Gastroesophageal sphincter (tissue), 4 donors: Measurements from ENCODE around the gene MUC6. TPM values are rescaled to one million over a fixed set of nuclear protein-coding genes. Genes with fewer than 3 reads are reported as not detected.

Source experiments
- ATAC-seq: fragments of 150-250 bp; one replicate; pipeline ENCODE4 v1.9.1; 2016; ENCODE audit warnings: mild to moderate bottlenecking, moderate library complexity
- H3K27ac ChIP-seq, 4 donors: fragments of 200-600 bp; sonication (generic) in 3 of 4; 1 replicate in 3 of 4; 2 replicates in 1 of 4; pipeline ENCODE4 v1.5.1; 2016 to 2019
- H3K27me3 ChIP-seq: fragments of 200-600 bp; sonication (generic); one replicate; pipeline ENCODE4 v1.5.1; 2019
- H3K36me3 ChIP-seq, 2 donors: fragments of 200-600 bp; sonication (generic); one replicate each; pipeline ENCODE4 v1.5.1; 2019; ENCODE audit warnings: control low read depth in 1 of 2
- H3K4me1 ChIP-seq, 3 donors: fragments of 200-600 bp; sonication (generic); 1 replicate in 2 of 3; 2 replicates in 1 of 3; pipeline ENCODE4 v1.5.1; 2016 to 2019; ENCODE audit warnings: control low read depth in 2 of 3
- H3K4me3 ChIP-seq, 2 donors: fragments of 200-600 bp; sonication (generic); one replicate each; pipeline ENCODE4 v1.5.1; 2019; ENCODE audit warnings: mild to moderate bottlenecking in 1 of 2, moderate library complexity in 1 of 2
- H3K9me3 ChIP-seq, 3 donors: fragments of 200-600 bp; sonication (generic); one replicate each; pipeline ENCODE4 v1.5.1; 2017 to 2019; ENCODE audit warnings: control low read depth in 2 of 3
- CTCF ChIP-seq, 4 experiments: fragments of 200-600 bp in 2 of 4; fragments of 450-650 bp in 2 of 4; sonication (generic) in 1 of 4; IDR thresholded peaks; one replicate each; pipeline ENCODE4 v1.5.1; 2017 to 2019; ENCODE audit warnings: antibody characterized with exemption in 4 of 4, mild to moderate bottlenecking in 2 of 4, moderate library complexity in 2 of 4
- EP300 ChIP-seq: sonication (generic); formaldehyde crosslinking; IDR thresholded peaks from one replicate; pipeline ENCODE4 v1.6.1; 2017; ENCODE audit warnings: antibody characterized with exemption, mild to moderate bottlenecking
- POLR2A ChIP-seq, 2 donors: fragments of 450-650 bp; IDR thresholded peaks; one replicate each; pipeline ENCODE4 v1.6.1; 2017; ENCODE audit warnings: antibody characterized with exemption in 2 of 2, mild to moderate bottlenecking in 2 of 2, moderate library complexity in 1 of 2
- POLR2AphosphoS5 ChIP-seq: sonication (generic); formaldehyde crosslinking; IDR thresholded peaks from one replicate; pipeline ENCODE4 v1.6.1; 2017; ENCODE audit warnings: antibody characterized with exemption
- WGBS, 2 donors: methylation state at CpG; one replicate each; pipeline ENCODE4 v1.1.5; 2018; ENCODE audit warnings: low coverage in 1 of 2; 5-methylcytosine and 5-hydroxymethylcytosine counted together
- total RNA-seq, 4 donors: library from RNA; depleted of rRNA; stranded (reverse); fragments of >200 nt; gene quantifications; one replicate each; pipeline ENCODE4 v1.1.0, GENCODE V29; 2016

The MUC6 gene
- total RNA-seq, 4 donors from 2014 or later: 0.77 TPM; not detected in 3

GRCh38 chr11:1031121-1031899, 5.2 kb downstream of the MUC6 start:
- WGBS, 2 donors: no CpG with 5 or more reads among the region's 30 CpGs
- ATAC-seq: no peak
- H3K4me1 ChIP-seq: no peaks in the 10 kb centered on the region
- TF ChIP-seq POLR2A (IDR thresholded peaks at IDR 0.05) (no peak), EP300 (no peak), POLR2AphosphoS5 (no peak), CTCF (IDR thresholded peaks at IDR 0.05) (no peak)
- H3K4me3 ChIP-seq: no peak overlapping the region
- H3K9me3 ChIP-seq: no peaks in the 10 kb centered on the region
- H3K27ac ChIP-seq: no peak overlapping the region
- no peaks in the 10 kb centered on the region for H3K36me3 ChIP-seq
- peaks cover 28% of the 10 kb centered on the region for H3K27me3 ChIP-seq

- Histone ChIP-seq H3K4me1 (no peaks in the 10 kb centered on the region), H3K27ac (no peak overlapping the region), H3K36me3 (no peaks in the 10 kb centered on the region), H3K4me3 (no peak overlapping the region), H3K9me3 (no peaks in the 10 kb centered on the region), H3K27me3 (peaks cover 21% of the 10 kb centered on the region)
- WGBS, 2 donors: no CpG with 5 or more reads among the region's 20 CpGs
- no peak for ATAC-seq
- TF ChIP-seq CTCF (IDR thresholded peaks at IDR 0.05): no peak
- no peak for TF ChIP-seq EP300
- no peak for TF ChIP-seq POLR2AphosphoS5
- no peak for TF ChIP-seq POLR2A (IDR thresholded peaks at IDR 0.05)
Observed at GRCh38 chr11:1030556-1030955, 6.0 kb downstream of the MUC6 start.

- no peak for ATAC-seq
- Histone ChIP-seq H3K27ac (no peak overlapping the region), H3K9me3 (no peaks in the 10 kb centered on the region), H3K36me3 (no peaks in the 10 kb centered on the region), H3K4me1 (no peaks in the 10 kb centered on the region), H3K4me3 (no peak overlapping the region), H3K27me3 (peaks cover 16% of the 10 kb centered on the region)
- TF ChIP-seq POLR2AphosphoS5 (no peak), POLR2A (IDR thresholded peaks at IDR 0.05) (no peak), CTCF (IDR thresholded peaks at IDR 0.05) (no peak), EP300 (no peak)
- WGBS, 2 donors: no CpG with 5 or more reads among the region's 16 CpGs
Observed at GRCh38 chr11:1030086-1030485, 6.4 kb downstream of the MUC6 start.

GRCh38 chr11:1029654-1030053, 6.9 kb downstream of the MUC6 start:
- Histone ChIP-seq H3K27ac (no peak overlapping the region), H3K36me3 (peaks cover 0 to under 1% of the 10 kb centered on the region in 2 donors), H3K27me3 (peaks cover 12% of the 10 kb centered on the region), H3K4me1 (no peaks in the 10 kb centered on the region), H3K9me3 (no peaks in the 10 kb centered on the region), H3K4me3 (no peak overlapping the region)
- no peak for ATAC-seq
- TF ChIP-seq POLR2AphosphoS5: no peak
- TF ChIP-seq EP300: no peak
- TF ChIP-seq POLR2A (IDR thresholded peaks at IDR 0.05): no peak
- TF ChIP-seq CTCF (IDR thresholded peaks at IDR 0.05): no peak
- WGBS, 2 donors: 10% methylated on average over 2 of the region's 16 CpGs; no CpG with 5 or more reads in 1 of the 2 donors

GRCh38 chr11:1029051-1029450, 7.5 kb downstream of the MUC6 start:
- H3K36me3 ChIP-seq: peaks cover 0 to 6% of the 10 kb centered on the region in 2 donors
- H3K9me3 ChIP-seq: no peaks in the 10 kb centered on the region
- 76% methylated on average over 6 of the region's 25 CpGs; no CpG with 5 or more reads in 1 of the 2 donors for WGBS, 2 donors
- H3K4me3 ChIP-seq: no peak overlapping the region
- peaks cover 6% of the 10 kb centered on the region for H3K27me3 ChIP-seq
- ATAC-seq: no peak
- no peaks in the 10 kb centered on the region for H3K4me1 ChIP-seq
- H3K27ac ChIP-seq: no peak overlapping the region
- no peak for TF ChIP-seq POLR2A (IDR thresholded peaks at IDR 0.05)
- no peak for TF ChIP-seq EP300
- TF ChIP-seq POLR2AphosphoS5: no peak
- no peak for TF ChIP-seq CTCF (IDR thresholded peaks at IDR 0.05)
